Gastroesophageal sphincter (tissue), 3 donors: Measurements from ENCODE around the gene SCARB1.

Experiments
- POLR2AphosphoS5 ChIP-seq: sonication (generic); formaldehyde crosslinking; IDR thresholded peaks from one replicate; pipeline ENCODE4 v1.6.1; 2017; ENCODE audit warnings: antibody characterized with exemption
- TF ChIP-seq, protein P1 (sequence below), 4 experiments: fragments of 200-600 bp in 2 of 4; fragments of 450-650 bp in 2 of 4; sonication (generic) in 1 of 4; IDR thresholded peaks; one replicate each; pipeline ENCODE4 v1.5.1; 2017 to 2019; ENCODE audit warnings: antibody characterized with exemption in 4 of 4, mild to moderate bottlenecking in 2 of 4, moderate library complexity in 2 of 4

DNA sequence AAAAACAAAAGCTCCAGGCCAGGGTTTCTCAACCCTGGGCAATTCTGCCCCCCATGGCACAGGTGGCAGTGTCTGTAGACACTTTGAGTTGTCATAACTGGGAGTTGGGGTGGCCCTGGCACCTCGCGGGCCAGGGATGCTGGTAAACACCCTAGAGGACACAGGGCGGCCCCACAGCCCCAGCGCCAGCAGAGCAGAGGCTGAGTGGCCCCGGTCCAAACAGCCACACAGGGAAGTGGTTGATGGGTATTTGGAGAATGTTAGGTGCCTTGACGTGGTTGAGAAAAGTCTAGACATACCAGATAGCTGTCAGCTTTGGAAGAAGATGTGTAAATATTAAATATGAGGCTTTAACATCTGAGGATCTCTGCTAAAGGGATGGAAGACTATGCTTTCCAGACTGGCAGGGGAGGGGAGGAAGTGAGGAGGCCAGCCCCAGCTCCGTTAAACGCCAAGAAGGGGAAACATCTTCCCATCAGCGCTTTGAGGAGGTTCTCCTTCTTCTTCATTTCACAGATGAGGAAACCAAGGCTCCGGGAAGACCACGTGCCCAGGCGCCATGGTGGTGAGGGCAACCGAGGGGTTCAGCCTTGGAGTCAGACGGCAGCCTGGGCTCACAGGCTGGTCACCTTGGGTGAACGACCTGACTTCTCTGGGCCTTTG lies 103.7 kb downstream of the SCARB1 start:
- TF ChIP-seq, protein P1, sequence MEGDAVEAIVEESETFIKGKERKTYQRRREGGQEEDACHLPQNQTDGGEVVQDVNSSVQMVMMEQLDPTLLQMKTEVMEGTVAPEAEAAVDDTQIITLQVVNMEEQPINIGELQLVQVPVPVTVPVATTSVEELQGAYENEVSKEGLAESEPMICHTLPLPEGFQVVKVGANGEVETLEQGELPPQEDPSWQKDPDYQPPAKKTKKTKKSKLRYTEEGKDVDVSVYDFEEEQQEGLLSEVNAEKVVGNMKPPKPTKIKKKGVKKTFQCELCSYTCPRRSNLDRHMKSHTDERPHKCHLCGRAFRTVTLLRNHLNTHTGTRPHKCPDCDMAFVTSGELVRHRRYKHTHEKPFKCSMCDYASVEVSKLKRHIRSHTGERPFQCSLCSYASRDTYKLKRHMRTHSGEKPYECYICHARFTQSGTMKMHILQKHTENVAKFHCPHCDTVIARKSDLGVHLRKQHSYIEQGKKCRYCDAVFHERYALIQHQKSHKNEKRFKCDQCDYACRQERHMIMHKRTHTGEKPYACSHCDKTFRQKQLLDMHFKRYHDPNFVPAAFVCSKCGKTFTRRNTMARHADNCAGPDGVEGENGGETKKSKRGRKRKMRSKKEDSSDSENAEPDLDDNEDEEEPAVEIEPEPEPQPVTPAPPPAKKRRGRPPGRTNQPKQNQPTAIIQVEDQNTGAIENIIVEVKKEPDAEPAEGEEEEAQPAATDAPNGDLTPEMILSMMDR (IDR thresholded peaks at IDR 0.05), result no peak
- TF ChIP-seq POLR2AphosphoS5, result no peak
